Measurements from ENCODE around the gene GALNT2.

DNA sequence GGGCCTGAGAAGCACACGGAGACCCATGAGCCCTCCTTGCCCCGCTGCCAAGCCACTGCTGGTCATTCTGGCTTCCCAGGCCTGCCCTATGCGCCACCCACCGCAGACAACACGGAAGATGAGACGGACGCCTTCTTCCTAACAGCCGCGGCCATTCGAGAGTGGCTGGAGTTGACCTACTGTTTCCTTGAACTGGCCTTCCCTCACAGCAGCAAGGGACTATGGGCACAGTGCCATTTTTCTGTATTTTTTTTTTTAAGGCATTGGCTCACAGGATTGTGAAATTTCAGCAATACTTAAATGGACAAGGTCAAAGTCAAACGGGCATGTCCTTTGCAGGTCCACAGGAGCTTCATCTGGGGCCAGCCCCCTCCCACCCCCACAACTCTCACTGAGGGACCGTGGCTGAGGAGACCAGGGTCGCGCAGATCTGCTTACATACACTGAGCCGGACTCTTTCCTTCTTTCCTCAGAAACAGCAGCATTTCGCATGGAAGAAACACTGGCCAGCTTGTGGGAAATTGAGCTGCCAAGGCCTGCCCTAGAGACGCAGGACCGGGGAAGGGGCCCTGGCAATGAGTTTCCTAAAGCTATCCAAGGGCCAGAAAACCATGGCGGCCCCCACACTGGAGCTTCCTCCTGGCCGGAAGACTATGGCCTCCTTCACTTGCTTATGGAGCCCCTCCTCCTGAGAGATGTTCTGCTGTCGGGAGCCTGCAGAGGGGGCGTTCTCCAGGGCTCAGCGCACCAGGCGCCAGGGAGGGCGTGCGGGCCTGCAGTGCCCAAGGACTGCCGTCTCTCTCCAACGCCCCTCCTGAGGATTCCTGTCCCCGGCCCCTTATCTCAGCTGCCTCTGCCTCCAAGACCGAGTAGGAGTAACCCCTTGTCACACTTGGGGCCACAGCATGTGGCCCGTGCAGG, 260.2 kb downstream of the GALNT2 start:
- TF ChIP-seq, protein P1, sequence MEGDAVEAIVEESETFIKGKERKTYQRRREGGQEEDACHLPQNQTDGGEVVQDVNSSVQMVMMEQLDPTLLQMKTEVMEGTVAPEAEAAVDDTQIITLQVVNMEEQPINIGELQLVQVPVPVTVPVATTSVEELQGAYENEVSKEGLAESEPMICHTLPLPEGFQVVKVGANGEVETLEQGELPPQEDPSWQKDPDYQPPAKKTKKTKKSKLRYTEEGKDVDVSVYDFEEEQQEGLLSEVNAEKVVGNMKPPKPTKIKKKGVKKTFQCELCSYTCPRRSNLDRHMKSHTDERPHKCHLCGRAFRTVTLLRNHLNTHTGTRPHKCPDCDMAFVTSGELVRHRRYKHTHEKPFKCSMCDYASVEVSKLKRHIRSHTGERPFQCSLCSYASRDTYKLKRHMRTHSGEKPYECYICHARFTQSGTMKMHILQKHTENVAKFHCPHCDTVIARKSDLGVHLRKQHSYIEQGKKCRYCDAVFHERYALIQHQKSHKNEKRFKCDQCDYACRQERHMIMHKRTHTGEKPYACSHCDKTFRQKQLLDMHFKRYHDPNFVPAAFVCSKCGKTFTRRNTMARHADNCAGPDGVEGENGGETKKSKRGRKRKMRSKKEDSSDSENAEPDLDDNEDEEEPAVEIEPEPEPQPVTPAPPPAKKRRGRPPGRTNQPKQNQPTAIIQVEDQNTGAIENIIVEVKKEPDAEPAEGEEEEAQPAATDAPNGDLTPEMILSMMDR (IDR thresholded peaks at IDR 0.05; ENCODE audit: low read length): no peak
- no peak for TF ChIP-seq EZH2phosphoT487 (IDR thresholded peaks at IDR 0.05; ENCODE audit: low read length)

All from MM.1S (cell line).